ENCODE measurements around the gene NOP9.
A peak's percentile ranks its signal among the peaks of the same experiment; 100 is the strongest.
"Not testable (repeated sequence)": the region's sequence is repeated elsewhere in the genome, so short reads cannot be mapped to it uniquely, and the experiment has no call there.

Gene NOP9

GRCh38 chr14:24325963-24326362 lies 26.3 kb downstream of the NOP9 start:
- TF ChIP-seq EZH2 (IDR thresholded peaks at IDR 0.05; ENCODE audit: borderline replicate concordance, low read depth, low read length, severe bottlenecking), result no peak
- no peak for TF ChIP-seq CTCF (IDR thresholded peaks at IDR 0.05; ENCODE audit: borderline replicate concordance, extremely low read depth, low read length, poor library complexity, severe bottlenecking)
- ATAC-seq (ENCODE audit: insufficient read depth, low read depth), result no peak
- no peak overlapping the region for H3K9ac ChIP-seq (ENCODE audit: low read depth, low read length)

GRCh38 chr14:24327303-24327702 lies 27.7 kb downstream of the NOP9 start:
- ATAC-seq (ENCODE audit: insufficient read depth, low read depth) (no peak), DNase-seq (peak; percentile 20)
- H2AFZ ChIP-seq (ENCODE audit: low read depth, low read length), result no peak overlapping the region; the same call in 1 of the 2 replicates
- H3K27ac ChIP-seq (ENCODE audit: low read length), result no peak overlapping the region
- no peak overlapping the region for H3K4me3 ChIP-seq (ENCODE audit: low read depth in 1 of 2, low read length in 2 of 2)
- peaks cover 12% of the 10 kb centered on the region for H4K20me1 ChIP-seq (ENCODE audit: insufficient read depth, low read length)
- H3K79me2 ChIP-seq (ENCODE audit: insufficient read depth, low read length), result no peaks in the 10 kb centered on the region
- H3K4me1 ChIP-seq (ENCODE audit: insufficient read depth, low read length), result peaks cover 14% of the 10 kb centered on the region
- no peaks in the 10 kb centered on the region for H3K9me3 ChIP-seq (ENCODE audit: insufficient read depth, low read length, severe bottlenecking)
- TF ChIP-seq CTCF (IDR thresholded peaks at IDR 0.05; ENCODE audit: borderline replicate concordance, extremely low read depth, low read length, poor library complexity, severe bottlenecking) (no peak), EZH2 (IDR thresholded peaks at IDR 0.05; ENCODE audit: borderline replicate concordance, low read depth, low read length, severe bottlenecking) (no peak)
- H3K36me3 ChIP-seq (ENCODE audit: insufficient read depth, low read length), result no peaks in the 10 kb centered on the region
- no peak overlapping the region for H3K9ac ChIP-seq (ENCODE audit: low read depth, low read length)
- no peaks in the 10 kb centered on the region for H3K27me3 ChIP-seq (ENCODE audit: insufficient read depth, low read length, poor library complexity)
- no peak overlapping the region for H3K4me2 ChIP-seq (ENCODE audit: insufficient read depth, low read length)

More at GRCh38 chr14:24325963-24326362, 26.3 kb downstream of the NOP9 start:
- no peak overlapping the region for H2AFZ ChIP-seq (ENCODE audit: low read depth, low read length)
- no peak overlapping the region for H3K4me2 ChIP-seq (ENCODE audit: insufficient read depth, low read length)
- H3K4me3 ChIP-seq (ENCODE audit: low read depth in 1 of 2, low read length in 2 of 2), result no peak overlapping the region
- H3K4me1 ChIP-seq (ENCODE audit: insufficient read depth, low read length), result peaks cover 6% of the 10 kb centered on the region; the same call in 1 of the 2 replicates
- no peak for DNase-seq
- peaks cover 11% of the 10 kb centered on the region; the same call in 1 of the 2 replicates for H4K20me1 ChIP-seq (ENCODE audit: insufficient read depth, low read length)
- H3K9me3 ChIP-seq (ENCODE audit: insufficient read depth, low read length, severe bottlenecking), result no peaks in the 10 kb centered on the region
- no peaks in the 10 kb centered on the region for H3K79me2 ChIP-seq (ENCODE audit: insufficient read depth, low read length)
- no peak overlapping the region for H3K27ac ChIP-seq (ENCODE audit: low read length)
- no peaks in the 10 kb centered on the region for H3K27me3 ChIP-seq (ENCODE audit: insufficient read depth, low read length, poor library complexity)
- H3K36me3 ChIP-seq (ENCODE audit: insufficient read depth, low read length), result no peaks in the 10 kb centered on the region

- H3K9ac ChIP-seq (ENCODE audit: low read depth, low read length), result not testable (repeated sequence)
Measured at GRCh38 chr14:24327914-24328313, 28.3 kb downstream of the NOP9 start.

More at GRCh38 chr14:24327914-24328313, 28.3 kb downstream of the NOP9 start:
- peaks cover 18% of the 10 kb centered on the region for H4K20me1 ChIP-seq (ENCODE audit: insufficient read depth, low read length)
- not testable (repeated sequence) for ATAC-seq (ENCODE audit: insufficient read depth, low read depth); H3K9me3 ChIP-seq (ENCODE audit: insufficient read depth, low read length, severe bottlenecking); H2AFZ ChIP-seq (ENCODE audit: low read depth, low read length); H3K79me2 ChIP-seq (ENCODE audit: insufficient read depth, low read length); H3K36me3 ChIP-seq (ENCODE audit: insufficient read depth, low read length); H3K4me2 ChIP-seq (ENCODE audit: insufficient read depth, low read length); H3K4me3 ChIP-seq (ENCODE audit: low read depth in 1 of 2, low read length in 2 of 2); H3K27me3 ChIP-seq (ENCODE audit: insufficient read depth, low read length, poor library complexity); H3K27ac ChIP-seq (ENCODE audit: low read length)
- peaks cover 15% of the 10 kb centered on the region for H3K4me1 ChIP-seq (ENCODE audit: insufficient read depth, low read length)
- DNase-seq, result peak; percentile 28
- TF ChIP-seq CTCF (IDR thresholded peaks at IDR 0.05; ENCODE audit: borderline replicate concordance, extremely low read depth, low read length, poor library complexity, severe bottlenecking), result peak; percentile 21
